Effector memory CD4-positive, alpha-beta T cell (primary cell): ENCODE results near the gene IFFO2.

ENCODE experiments used
- DNase-seq, 3 donors: peaks; one replicate each; pipeline ENCODE4 v3.0.0-alpha.2; 2020
- H3K27ac ChIP-seq: 2 replicates; pipeline ENCODE4 v1.7.0; 2013; ENCODE audit warnings: mild to moderate bottlenecking, low read length, moderate library complexity; ENCODE audit not compliant: insufficient read depth, poor library complexity, severe bottlenecking
- H3K27me3 ChIP-seq: replicated peaks from 2 replicates; pipeline ENCODE4 v1.7.0; 2013; ENCODE audit warnings: mild to moderate bottlenecking, low read length; ENCODE audit not compliant: insufficient read depth, control insufficient read depth, poor library complexity, severe bottlenecking
- H3K36me3 ChIP-seq: 2 replicates; pipeline ENCODE4 v1.7.0; 2013; ENCODE audit warnings: mild to moderate bottlenecking, low read length, moderate library complexity; ENCODE audit not compliant: control insufficient read depth, insufficient read depth
- H3K4me1 ChIP-seq: 2 replicates; pipeline ENCODE4 v1.7.0; 2013; ENCODE audit warnings: low read length, mild to moderate bottlenecking; ENCODE audit not compliant: control insufficient read depth, insufficient read depth, poor library complexity, severe bottlenecking
- H3K4me3 ChIP-seq: 2 replicates; pipeline ENCODE4 v1.7.0; 2013; ENCODE audit warnings: low read length, low read depth, mild to moderate bottlenecking; ENCODE audit not compliant: insufficient read depth, poor library complexity, severe bottlenecking
- H3K9me3 ChIP-seq: 2 replicates; pipeline ENCODE4 v1.7.0; 2013; ENCODE audit warnings: mild to moderate bottlenecking, low read length, moderate library complexity; ENCODE audit not compliant: control insufficient read depth

Gene IFFO2

DNA sequence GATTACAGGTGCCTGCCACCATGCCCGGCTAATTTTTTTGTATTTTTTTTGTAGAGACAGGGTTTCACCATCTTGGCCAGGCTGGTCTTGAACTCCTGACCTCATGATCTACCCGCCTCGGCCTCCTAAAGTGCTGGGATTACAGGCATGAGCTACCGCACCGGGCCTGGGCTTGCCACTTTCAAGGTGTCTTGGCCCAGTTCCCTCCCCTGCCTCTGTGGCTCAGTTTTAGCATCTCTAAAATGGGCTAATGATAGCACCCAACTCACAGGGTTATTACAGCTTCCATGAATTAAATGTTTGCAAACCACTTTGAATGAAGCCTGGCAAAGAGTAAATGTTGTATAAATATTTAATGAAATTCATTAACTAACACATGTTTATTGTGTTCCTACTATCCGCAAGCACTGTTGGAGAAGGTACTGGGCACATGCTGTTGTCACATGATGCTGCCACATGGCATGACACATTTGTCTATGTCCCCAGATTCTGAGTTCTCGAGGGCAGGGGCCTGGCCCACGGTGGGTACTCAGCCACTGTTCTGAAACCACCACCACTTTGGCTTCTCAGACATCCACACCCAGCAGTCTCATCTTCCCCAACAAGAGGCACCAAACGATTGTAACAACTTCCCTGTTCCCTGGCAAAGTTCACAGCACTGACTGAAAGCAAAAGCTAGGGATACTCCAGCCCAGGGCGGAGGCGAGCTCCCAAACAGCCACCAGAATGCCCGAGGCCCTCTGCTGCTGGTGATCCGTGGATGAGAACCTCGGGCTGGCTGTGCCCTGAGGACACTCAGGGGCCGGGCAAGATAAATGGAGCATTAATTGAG lies 9.7 kb downstream of the IFFO2 start:
- H3K9me3 ChIP-seq: no peaks in the 10 kb centered on the region
- no peaks in the 10 kb centered on the region for H3K36me3 ChIP-seq
- peak overlapping the region; percentile 27 for H3K4me3 ChIP-seq
- H3K27me3 ChIP-seq: no peaks in the 10 kb centered on the region
- peaks cover 83% of the 10 kb centered on the region for H3K4me1 ChIP-seq
- peak overlapping the region; percentile 99 for H3K27ac ChIP-seq
- DNase-seq: no peak

GRCh38 chr1:18945401-18945849 lies 11.1 kb downstream of the IFFO2 start:
- Histone ChIP-seq H3K27ac (no peak overlapping the region), H3K36me3 (no peaks in the 10 kb centered on the region), H3K4me1 (peaks cover 72% of the 10 kb centered on the region), H3K9me3 (no peaks in the 10 kb centered on the region), H3K4me3 (no peak overlapping the region), H3K27me3 (no peaks in the 10 kb centered on the region)
- DNase-seq: no peak

- H3K4me1 ChIP-seq: peaks cover 66% of the 10 kb centered on the region
- H3K27ac ChIP-seq: no peak overlapping the region
- H3K36me3 ChIP-seq: no peaks in the 10 kb centered on the region
- no peaks in the 10 kb centered on the region for H3K9me3 ChIP-seq
- no peaks in the 10 kb centered on the region for H3K27me3 ChIP-seq
- no peak for DNase-seq
- no peak overlapping the region for H3K4me3 ChIP-seq
These were observed 11.7 kb downstream of the IFFO2 start for GRCh38 chr1:18944810-18945209.

GRCh38 chr1:18943914-18944572 lies 12.4 kb downstream of the IFFO2 start:
- H3K27ac ChIP-seq: no peak overlapping the region
- H3K27me3 ChIP-seq: no peaks in the 10 kb centered on the region
- no peak overlapping the region for H3K4me3 ChIP-seq
- H3K4me1 ChIP-seq: peaks cover 60% of the 10 kb centered on the region
- no peaks in the 10 kb centered on the region for H3K9me3 ChIP-seq
- H3K36me3 ChIP-seq: no peaks in the 10 kb centered on the region
- DNase-seq: no peak

- no peaks in the 10 kb centered on the region for H3K36me3 ChIP-seq
- DNase-seq: no peak
- H3K27me3 ChIP-seq: no peaks in the 10 kb centered on the region
- no peaks in the 10 kb centered on the region for H3K9me3 ChIP-seq
- H3K27ac ChIP-seq: no peak overlapping the region
- no peak overlapping the region for H3K4me3 ChIP-seq
- peaks cover 60% of the 10 kb centered on the region for H3K4me1 ChIP-seq
These were observed 13.3 kb downstream of the IFFO2 start for GRCh38 chr1:18943162-18943561.

DNA sequence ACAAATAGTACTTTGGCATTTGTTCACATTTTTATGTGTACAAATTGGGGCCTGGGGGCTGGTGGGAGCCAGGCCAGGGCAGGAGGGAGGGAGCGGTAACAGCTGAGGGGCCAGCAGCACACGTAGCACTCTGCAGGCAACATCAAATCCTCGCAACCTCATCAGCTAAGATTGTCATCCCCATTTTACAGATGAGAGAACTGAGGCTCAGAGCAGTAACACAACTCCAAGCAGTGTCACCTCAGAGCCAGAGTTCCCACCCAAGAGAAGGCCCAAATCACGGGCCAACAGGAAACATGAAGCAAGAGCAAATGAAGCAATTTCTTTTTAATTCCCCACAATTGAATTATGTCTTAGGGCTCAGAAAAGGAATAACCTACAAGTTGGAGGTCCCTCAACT lies 14.1 kb downstream of the IFFO2 start:
- H3K4me1 ChIP-seq: peaks cover 56% of the 10 kb centered on the region
- no peak for DNase-seq
- H3K27me3 ChIP-seq: no peaks in the 10 kb centered on the region
- no peaks in the 10 kb centered on the region for H3K9me3 ChIP-seq
- H3K27ac ChIP-seq: peak overlapping the region; percentile 23
- H3K4me3 ChIP-seq: no peak overlapping the region
- no peaks in the 10 kb centered on the region for H3K36me3 ChIP-seq

DNA sequence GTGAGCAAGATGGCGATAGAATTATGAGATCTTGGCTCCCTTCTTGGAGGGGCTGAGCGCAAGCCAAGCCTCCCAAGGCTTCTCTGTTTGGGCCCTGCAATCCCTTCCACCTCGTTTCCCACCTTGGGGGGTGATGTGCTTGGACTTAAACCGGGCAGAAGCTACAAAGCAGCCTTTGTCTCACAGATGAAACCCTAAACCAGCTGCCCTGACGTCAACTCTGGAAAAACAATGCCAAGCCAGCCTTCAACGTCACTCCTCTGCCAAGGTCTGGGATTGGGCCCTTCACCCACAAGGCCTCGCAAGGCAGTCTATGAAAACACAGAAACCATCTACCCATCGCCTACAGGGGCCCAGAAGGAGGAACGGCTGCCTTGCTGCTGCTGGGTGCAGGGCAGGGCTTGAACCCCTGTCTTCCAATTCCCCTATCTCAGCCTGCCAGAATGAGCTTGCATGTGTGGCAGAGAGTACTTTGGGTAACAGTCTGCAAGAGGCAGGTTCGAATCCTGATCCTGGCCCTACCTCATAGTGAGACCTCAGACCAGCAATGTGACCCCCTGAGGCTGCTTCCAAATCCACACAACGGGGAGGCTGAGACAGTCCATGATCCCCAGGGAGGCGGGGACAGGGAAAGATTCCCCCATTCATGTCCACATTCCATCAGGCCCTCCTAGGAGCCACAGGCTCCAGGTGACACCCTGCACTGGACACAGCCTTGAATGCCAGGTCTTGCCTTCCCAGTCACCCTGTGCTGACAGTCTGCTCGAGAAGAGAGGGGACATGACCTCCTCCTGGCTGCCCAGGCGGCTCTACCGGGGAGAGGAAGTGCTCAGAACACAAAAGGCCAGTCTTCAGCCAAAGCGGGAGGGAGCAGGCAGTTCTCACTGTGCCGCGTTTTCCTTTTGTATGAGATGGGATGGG lies 15.0 kb downstream of the IFFO2 start:
- Histone ChIP-seq H3K27ac (no peak overlapping the region), H3K4me1 (peaks cover 55% of the 10 kb centered on the region), H3K36me3 (no peaks in the 10 kb centered on the region), H3K9me3 (no peaks in the 10 kb centered on the region), H3K4me3 (no peak overlapping the region), H3K27me3 (no peaks in the 10 kb centered on the region)
- DNase-seq: no peak

DNA sequence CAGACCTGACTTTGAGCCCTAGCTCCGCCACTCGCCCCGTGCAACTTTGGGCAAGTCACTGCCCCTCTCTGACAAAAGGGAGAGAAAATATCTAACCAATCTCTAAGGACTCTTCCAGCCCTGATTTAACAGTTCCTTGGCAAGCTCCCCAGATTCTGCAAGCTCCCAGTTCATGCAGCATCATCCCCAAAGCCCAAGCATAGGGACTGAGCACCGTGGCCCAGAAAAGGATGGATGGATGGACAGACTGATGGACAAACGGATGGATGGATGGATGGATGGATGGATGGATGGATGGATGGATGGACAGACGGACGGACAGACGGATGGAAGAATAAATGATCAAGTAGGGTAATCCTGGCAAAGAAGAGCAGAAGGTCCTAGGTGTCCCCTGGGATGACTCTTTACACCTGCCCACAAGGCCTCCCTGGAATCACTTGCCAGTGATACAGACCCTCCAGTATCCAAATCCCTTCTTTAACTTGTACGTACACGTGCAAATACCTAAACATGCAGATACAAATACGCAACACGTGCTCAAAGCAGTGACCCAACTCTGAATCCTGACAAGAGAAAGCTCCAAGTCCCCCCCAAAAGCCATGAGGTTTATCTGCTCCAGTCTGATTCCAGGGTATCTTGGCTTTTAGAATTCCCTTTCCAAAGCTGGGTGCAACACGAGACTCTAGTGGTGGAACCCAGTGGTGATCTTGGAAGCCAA lies 16.0 kb downstream of the IFFO2 start:
- no peaks in the 10 kb centered on the region for H3K9me3 ChIP-seq
- H3K4me1 ChIP-seq: peaks cover 57% of the 10 kb centered on the region
- H3K27ac ChIP-seq: no peak overlapping the region
- H3K36me3 ChIP-seq: no peaks in the 10 kb centered on the region
- H3K27me3 ChIP-seq: no peaks in the 10 kb centered on the region
- H3K4me3 ChIP-seq: no peak overlapping the region
- DNase-seq: no peak

DNA sequence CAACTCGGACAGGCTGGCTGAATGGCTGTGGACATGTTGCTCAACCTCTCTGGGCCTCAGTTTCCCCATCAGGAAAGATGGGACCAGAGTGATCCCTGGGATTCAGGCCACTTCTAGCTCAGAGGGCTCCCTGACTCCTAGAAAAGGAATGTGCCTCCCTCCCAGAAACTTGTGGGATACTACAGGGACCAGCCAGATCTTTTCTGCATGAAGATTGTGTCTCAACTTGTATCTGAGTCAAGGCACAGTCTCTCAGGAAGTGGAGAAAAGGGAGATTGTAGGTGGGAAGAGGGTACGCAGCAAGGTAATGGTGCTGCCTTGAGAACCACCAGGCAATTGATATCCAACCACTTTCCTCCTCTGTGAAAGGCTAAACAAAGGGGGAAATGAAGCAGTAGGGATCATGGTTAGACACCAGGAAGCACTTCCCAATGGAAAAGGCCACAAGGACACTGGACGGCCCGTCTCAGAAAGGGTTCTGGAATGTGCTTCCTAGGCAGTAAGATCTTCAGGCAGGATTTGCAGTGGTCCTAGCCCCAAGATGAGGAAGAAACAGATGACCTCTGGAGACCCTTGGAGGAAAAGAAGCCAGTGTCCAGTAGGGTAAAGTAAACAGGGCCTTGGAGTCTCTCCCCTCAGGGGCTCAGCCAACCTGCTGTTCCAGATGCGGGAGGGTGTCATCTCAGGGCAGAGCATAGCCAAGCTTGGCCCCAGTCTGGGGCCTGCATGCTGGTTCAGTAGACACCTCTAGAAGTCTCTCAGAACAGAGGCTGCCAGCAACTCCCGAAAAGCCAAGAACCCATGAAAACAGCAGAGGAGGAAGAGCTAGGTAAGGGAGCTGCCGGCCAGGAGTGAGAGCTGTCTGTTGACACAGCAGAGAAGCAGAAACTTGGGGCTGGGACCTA lies 16.8 kb downstream of the IFFO2 start:
- Histone ChIP-seq H3K27ac (no peak overlapping the region), H3K4me1 (peaks cover 58% of the 10 kb centered on the region), H3K36me3 (no peaks in the 10 kb centered on the region)

More for the DNA sequence above, 16.8 kb downstream of the IFFO2 start:
- Histone ChIP-seq H3K27me3 (no peaks in the 10 kb centered on the region), H3K4me3 (no peak overlapping the region), H3K9me3 (no peaks in the 10 kb centered on the region)
- DNase-seq: no peak
